Transverse colon (tissue), 4 donors: ENCODE results near the gene CCNDBP1. TPM values are rescaled to one million over a fixed set of nuclear protein-coding genes. Genes with fewer than 3 reads are reported as not detected.

Source experiments
- DNase-seq: peaks from one replicate; pipeline ENCODE4 v3.0.0-alpha.2; 2019
- H3K27ac ChIP-seq, 4 donors: fragments of 200-600 bp; sonication (generic); 2 replicates each; pipeline ENCODE4 v1.5.1; 2016 to 2018; ENCODE audit warnings: inconsistent platforms in 4 of 4
- H3K27me3 ChIP-seq: fragments of 200-600 bp; sonication (generic); 2 replicates; pipeline ENCODE4 v1.5.1; 2017; ENCODE audit warnings: inconsistent platforms
- H3K36me3 ChIP-seq, 4 donors: fragments of 200-600 bp; sonication (generic); 2 replicates each; pipeline ENCODE4 v1.5.1; 2017 to 2019; ENCODE audit warnings: inconsistent platforms in 4 of 4
- H3K4me1 ChIP-seq, 4 donors: fragments of 200-600 bp; sonication (generic); 2 replicates each; pipeline ENCODE4 v1.5.1; 2017 to 2020; ENCODE audit warnings: inconsistent platforms in 4 of 4
- H3K4me3 ChIP-seq, 4 donors: fragments of 200-600 bp; sonication (generic); 1 replicate in 1 of 4; 2 replicates in 3 of 4; pipeline versions ENCODE4 v1.5.1 to v1.6.1; 2017 to 2019; ENCODE audit warnings: inconsistent platforms in 4 of 4
- H3K9me3 ChIP-seq, 2 donors: fragments of 200-600 bp; sonication (generic); 2 replicates each; pipeline ENCODE4 v1.5.1; 2017 to 2019; ENCODE audit warnings: inconsistent platforms in 2 of 2
- EP300 ChIP-seq: sonication (generic); formaldehyde crosslinking; IDR thresholded peaks from one replicate; pipeline ENCODE4 v1.6.1; 2017; ENCODE audit warnings: antibody characterized with exemption, low read depth
- POLR2A ChIP-seq: fragments of 450-650 bp; IDR thresholded peaks from one replicate; pipeline ENCODE4 v1.6.1; 2016; ENCODE audit warnings: antibody characterized with exemption, mild to moderate bottlenecking, moderate library complexity
- POLR2AphosphoS5 ChIP-seq, 3 donors: sonication (generic); formaldehyde crosslinking; IDR thresholded peaks; one replicate each; pipeline ENCODE4 v1.6.1; 2016; ENCODE audit warnings: antibody characterized with exemption in 3 of 3
- WGBS, 2 donors: methylation state at CpG; one replicate each; pipeline ENCODE4 v1.1.5; 2018; ENCODE audit warnings: low coverage in 1 of 2; 5-methylcytosine and 5-hydroxymethylcytosine counted together
- in situ Hi-C, 4 donors: fragments of 200-750 bp; cut with MboI; loops; one replicate each; pipeline versions ENCODE4 v1.15.0 to v1.15.1; 2017; ENCODE audit warnings: low sequenced_read_pairs in 3 of 4, low pct_ligation_motif_present in 1 of 4, low pct_unique_long_range_greater_than_20kb in 1 of 4
- intact Hi-C: fragments of 100-400 bp; cut with DNase I; formaldehyde crosslinking; loops from one replicate; pipeline ENCODE4 v1.15.1; 2023; ENCODE audit warnings: low total_unique reads
- total RNA-seq, 4 donors: library from RNA; depleted of rRNA; stranded (reverse); fragments of >200 nt; gene quantifications; one replicate each; pipeline ENCODE4 v1.1.0, GENCODE V29; 2016
- TF ChIP-seq, protein P1 (sequence below), 5 experiments: fragments of 200-600 bp in 3 of 5; fragments of 450-650 bp in 2 of 5; sonication (generic) in 3 of 5; IDR thresholded peaks; 1 replicate in 2 of 5; 2 replicates in 3 of 5; pipeline ENCODE4 v1.5.1; 2016 to 2017; ENCODE audit warnings: antibody characterized with exemption in 5 of 5, inconsistent platforms in 3 of 5, mild to moderate bottlenecking in 2 of 5, moderate library complexity in 1 of 5

The CCNDBP1 gene
- total RNA-seq, 4 donors from 2014 or later = 20.7 to 120 (median 80.0) TPM

DNA sequence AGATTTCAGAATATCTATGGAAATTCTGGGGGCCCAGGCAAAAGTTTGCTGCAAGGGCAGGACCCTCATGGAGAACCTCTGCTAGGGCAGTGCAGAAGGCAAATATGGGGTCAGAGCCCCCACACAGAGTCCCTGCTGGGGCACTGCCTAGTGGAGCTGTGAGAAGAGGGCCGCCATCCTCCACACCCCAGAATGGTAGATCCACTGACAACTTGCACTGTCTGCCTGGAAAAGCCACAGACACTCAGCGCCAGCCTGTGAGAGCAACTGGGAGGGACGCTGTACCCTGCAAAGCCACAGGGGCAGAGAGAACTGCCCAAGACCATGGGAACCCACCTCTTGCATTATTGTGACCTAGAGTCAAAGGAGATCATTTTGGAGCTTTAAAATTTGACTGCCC, 13.8 kb downstream of the CCNDBP1 start:
- Histone ChIP-seq H3K4me3 (no peak overlapping the region), H3K27me3 (no peaks in the 10 kb centered on the region), H3K9me3 (no peaks in the 10 kb centered on the region), H3K27ac (no peak overlapping the region), H3K36me3 (peaks cover 0 to 22% (median 9%) of the 10 kb centered on the region in 4 donors), H3K4me1 (no peaks in the 10 kb centered on the region)
- DNase-seq = no peak
- intact Hi-C loops (no loop called here), in situ Hi-C loops (no loop called here)
- TF ChIP-seq POLR2A (no peak), POLR2AphosphoS5 (IDR thresholded peaks at IDR 0.05) (no peak), EP300 (no peak)
- TF ChIP-seq, protein P1, sequence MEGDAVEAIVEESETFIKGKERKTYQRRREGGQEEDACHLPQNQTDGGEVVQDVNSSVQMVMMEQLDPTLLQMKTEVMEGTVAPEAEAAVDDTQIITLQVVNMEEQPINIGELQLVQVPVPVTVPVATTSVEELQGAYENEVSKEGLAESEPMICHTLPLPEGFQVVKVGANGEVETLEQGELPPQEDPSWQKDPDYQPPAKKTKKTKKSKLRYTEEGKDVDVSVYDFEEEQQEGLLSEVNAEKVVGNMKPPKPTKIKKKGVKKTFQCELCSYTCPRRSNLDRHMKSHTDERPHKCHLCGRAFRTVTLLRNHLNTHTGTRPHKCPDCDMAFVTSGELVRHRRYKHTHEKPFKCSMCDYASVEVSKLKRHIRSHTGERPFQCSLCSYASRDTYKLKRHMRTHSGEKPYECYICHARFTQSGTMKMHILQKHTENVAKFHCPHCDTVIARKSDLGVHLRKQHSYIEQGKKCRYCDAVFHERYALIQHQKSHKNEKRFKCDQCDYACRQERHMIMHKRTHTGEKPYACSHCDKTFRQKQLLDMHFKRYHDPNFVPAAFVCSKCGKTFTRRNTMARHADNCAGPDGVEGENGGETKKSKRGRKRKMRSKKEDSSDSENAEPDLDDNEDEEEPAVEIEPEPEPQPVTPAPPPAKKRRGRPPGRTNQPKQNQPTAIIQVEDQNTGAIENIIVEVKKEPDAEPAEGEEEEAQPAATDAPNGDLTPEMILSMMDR (IDR thresholded peaks at IDR 0.05) = no peak
- 100% methylated on average over 3 of the region's 3 CpGs; no CpG with 5 or more reads in 1 of the 2 donors for WGBS, 2 donors

DNA sequence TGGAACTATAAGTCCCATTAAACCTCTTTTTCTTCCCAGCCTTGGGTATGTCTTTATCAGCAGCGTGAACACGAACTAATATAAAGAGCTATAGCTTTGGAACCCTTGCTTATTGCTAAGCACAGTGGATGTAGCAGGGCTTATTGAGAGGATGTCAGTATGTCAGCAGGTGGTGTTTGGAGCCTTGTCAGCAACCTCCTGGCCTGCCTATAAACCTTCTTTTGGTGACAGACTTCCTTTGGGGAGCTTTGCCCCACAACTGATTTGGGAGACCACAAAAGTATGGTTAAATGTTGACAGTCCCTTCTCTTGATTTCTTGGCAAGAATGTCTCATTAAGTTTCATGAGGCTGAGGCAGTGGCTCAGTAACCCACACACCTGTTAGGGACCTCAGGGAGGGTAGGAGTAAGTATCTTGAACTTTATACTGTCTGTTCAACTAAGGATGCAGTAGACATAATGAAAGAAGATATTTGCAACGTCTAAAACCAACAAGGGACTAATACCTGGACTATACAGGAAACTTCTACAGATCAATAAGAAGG, 14.8 kb downstream of the CCNDBP1 start:
- 67 to 80% methylated on average over 3 of the region's 3 CpGs for WGBS, 2 donors
- H3K27ac ChIP-seq = no peak overlapping the region
- H3K27me3 ChIP-seq = no peaks in the 10 kb centered on the region
- H3K36me3 ChIP-seq = peaks cover 0 to 12% (median 4%) of the 10 kb centered on the region in 4 donors
- H3K4me1 ChIP-seq = peaks cover 0 to 4% (median 0%) of the 10 kb centered on the region in 4 donors
- intact Hi-C loops (no loop called here), in situ Hi-C loops (no loop called here)
- H3K4me3 ChIP-seq = no peak overlapping the region
- no peak for DNase-seq
- no peaks in the 10 kb centered on the region for H3K9me3 ChIP-seq
- TF ChIP-seq POLR2A = no peak
- TF ChIP-seq EP300 = no peak
- no peak for TF ChIP-seq POLR2AphosphoS5 (IDR thresholded peaks at IDR 0.05)
- TF ChIP-seq, protein P1 (IDR thresholded peaks at IDR 0.05) = no peak

DNA sequence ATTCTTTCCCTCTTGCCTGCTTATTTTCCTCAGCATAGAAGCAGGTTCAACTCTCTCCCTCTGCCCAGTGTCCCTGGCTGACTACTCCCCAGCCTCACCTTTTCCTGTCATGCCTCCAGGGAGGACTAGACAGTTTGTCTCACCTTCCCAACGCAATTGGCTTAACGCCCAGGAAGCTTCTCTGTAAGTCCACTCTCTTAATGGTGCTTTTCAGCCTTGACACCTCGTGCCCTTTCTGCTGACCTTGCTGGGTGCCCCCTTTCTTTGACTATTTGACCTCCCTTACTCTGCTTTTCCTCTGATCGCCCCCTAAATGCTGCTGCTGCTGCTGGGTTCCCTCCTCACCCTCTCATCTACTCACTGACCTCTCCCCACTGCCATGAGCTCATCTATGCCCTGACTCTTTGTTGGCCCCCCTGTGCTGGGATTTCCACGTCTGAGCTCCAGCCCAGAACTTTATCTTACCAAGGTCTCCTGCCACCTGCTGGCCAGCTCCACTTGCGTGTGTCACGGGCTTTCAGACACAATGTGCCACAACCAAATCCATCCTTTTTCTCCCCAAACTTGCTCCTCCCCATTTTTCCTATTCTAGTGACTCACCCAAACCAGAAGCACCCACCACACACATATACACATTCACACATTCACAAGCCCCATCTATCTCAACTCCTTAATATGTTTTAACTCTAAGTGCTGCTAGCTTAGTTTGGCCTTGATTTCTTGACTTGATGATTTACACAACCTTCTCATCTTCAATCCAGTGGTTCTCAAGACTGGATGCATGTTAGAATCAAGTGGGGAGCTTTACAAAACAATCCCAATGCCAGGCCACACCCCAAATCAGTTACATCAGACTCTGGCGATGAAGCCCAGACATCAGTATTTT, 19.1 kb downstream of the CCNDBP1 start:
- 26 to 36% methylated on average over 7 to 8 of the region's 8 CpGs for WGBS, 2 donors
- H3K36me3 ChIP-seq = no peaks in the 10 kb centered on the region
- intact Hi-C loops = no loop called here
- no peak overlapping the region for H3K27ac ChIP-seq
- H3K9me3 ChIP-seq = no peaks in the 10 kb centered on the region
- H3K4me1 ChIP-seq = peaks cover 0 to 4% (median 0%) of the 10 kb centered on the region in 4 donors
- DNase-seq = no peak
- H3K4me3 ChIP-seq = no peak overlapping the region
- TF ChIP-seq POLR2A = no peak
- TF ChIP-seq, protein P1 (IDR thresholded peaks at IDR 0.05) = peak; percentile 36 to 52 (median 48)
- no peaks in the 10 kb centered on the region for H3K27me3 ChIP-seq
- in situ Hi-C loops = no loop called here

DNA sequence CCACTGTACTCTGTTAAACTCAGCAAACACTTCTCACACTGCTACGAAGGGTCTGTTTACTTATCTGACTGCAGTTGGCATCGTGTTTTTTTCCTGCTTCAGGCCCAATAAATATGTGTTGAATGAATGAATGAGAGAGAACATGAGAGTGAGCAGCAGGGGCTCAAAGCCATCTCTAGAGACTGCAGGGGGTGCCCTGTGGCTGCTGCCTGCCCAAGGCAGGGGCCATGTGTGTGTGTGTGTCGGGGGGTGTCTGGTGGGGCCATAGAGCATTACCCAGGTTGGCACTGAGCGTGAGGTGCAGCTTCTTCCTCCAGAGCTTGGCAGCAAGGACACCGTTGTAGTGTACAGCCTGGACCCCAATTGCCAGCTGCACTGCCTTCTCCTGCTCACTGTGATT, 20.9 kb downstream of the CCNDBP1 start:
- in situ Hi-C loops (no loop called here), intact Hi-C loops (no loop called here)
- peaks cover 0 to 4% (median 0%) of the 10 kb centered on the region in 4 donors for H3K4me1 ChIP-seq
- TF ChIP-seq EP300 (no peak), POLR2AphosphoS5 (IDR thresholded peaks at IDR 0.05) (no peak), POLR2A (no peak)
- TF ChIP-seq, protein P1 (IDR thresholded peaks at IDR 0.05) = no peak
- WGBS, 2 donors = 64 to 72% methylated on average over 2 to 5 of the region's 5 CpGs
- H3K4me3 ChIP-seq = no peak overlapping the region
- H3K27me3 ChIP-seq = peaks cover 13% of the 10 kb centered on the region
- H3K9me3 ChIP-seq = no peaks in the 10 kb centered on the region
- no peaks in the 10 kb centered on the region for H3K36me3 ChIP-seq
- no peak for DNase-seq
- no peak overlapping the region for H3K27ac ChIP-seq
